Measurements from ENCODE around the gene SLC49A4.

DNA sequence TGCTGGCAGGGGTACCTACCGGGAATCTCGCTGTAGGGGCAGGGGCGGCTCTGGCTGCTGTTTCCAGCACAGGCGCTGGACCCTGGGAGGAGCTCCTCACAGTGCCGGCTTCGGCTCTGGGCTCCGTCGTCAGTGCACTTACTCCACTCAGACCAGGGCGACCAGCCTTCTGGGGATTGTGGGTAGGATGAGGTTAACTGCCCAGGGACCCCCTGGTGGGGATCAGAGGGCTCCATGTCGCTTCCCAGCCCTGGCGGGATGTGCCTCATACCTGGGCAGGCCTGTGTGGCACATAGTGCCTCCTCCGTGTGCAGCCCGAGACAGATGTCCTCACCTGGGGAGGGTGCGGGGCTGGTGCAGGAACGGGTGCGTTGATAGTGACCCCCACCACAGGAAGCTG lies 117.0 kb downstream of the SLC49A4 start:
- TF ChIP-seq POLR2AphosphoS5 (IDR thresholded peaks at IDR 0.05; ENCODE audit: low read depth, low read length) (no peak), TAF1 (IDR thresholded peaks at IDR 0.05; ENCODE audit: borderline replicate concordance, insufficient read depth, low read length) (no peak), SIN3A (IDR thresholded peaks at IDR 0.05; ENCODE audit: borderline replicate concordance, insufficient read depth, low read length) (no peak)
- TF ChIP-seq, protein P1, sequence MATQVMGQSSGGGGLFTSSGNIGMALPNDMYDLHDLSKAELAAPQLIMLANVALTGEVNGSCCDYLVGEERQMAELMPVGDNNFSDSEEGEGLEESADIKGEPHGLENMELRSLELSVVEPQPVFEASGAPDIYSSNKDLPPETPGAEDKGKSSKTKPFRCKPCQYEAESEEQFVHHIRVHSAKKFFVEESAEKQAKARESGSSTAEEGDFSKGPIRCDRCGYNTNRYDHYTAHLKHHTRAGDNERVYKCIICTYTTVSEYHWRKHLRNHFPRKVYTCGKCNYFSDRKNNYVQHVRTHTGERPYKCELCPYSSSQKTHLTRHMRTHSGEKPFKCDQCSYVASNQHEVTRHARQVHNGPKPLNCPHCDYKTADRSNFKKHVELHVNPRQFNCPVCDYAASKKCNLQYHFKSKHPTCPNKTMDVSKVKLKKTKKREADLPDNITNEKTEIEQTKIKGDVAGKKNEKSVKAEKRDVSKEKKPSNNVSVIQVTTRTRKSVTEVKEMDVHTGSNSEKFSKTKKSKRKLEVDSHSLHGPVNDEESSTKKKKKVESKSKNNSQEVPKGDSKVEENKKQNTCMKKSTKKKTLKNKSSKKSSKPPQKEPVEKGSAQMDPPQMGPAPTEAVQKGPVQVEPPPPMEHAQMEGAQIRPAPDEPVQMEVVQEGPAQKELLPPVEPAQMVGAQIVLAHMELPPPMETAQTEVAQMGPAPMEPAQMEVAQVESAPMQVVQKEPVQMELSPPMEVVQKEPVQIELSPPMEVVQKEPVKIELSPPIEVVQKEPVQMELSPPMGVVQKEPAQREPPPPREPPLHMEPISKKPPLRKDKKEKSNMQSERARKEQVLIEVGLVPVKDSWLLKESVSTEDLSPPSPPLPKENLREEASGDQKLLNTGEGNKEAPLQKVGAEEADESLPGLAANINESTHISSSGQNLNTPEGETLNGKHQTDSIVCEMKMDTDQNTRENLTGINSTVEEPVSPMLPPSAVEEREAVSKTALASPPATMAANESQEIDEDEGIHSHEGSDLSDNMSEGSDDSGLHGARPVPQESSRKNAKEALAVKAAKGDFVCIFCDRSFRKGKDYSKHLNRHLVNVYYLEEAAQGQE (IDR thresholded peaks at IDR 0.05; ENCODE audit: insufficient read depth in 1 of 2, low read depth in 2 of 2, low read length in 2 of 2) = no peak
